Renal cortical epithelial cell (primary cell): Measurements from ENCODE around the gene HSPA2. TPM values are rescaled to one million over a fixed set of nuclear protein-coding genes. Genes with fewer than 3 reads are reported as not detected.
A peak's percentile ranks its signal among the peaks of the same experiment; 100 is the strongest.
"Not testable (repeated sequence)": the region's sequence is repeated elsewhere in the genome, so short reads cannot be mapped to it uniquely, and the experiment has no call there.

Experiments used
- DNase-seq: peaks from one replicate; pipeline ENCODE4 v3.0.0-alpha.2; 2011; ENCODE audit warnings: low read depth
- total RNA-seq: library from RNA; depleted of rRNA; stranded (reverse); fragments of >200 nt; gene quantifications from 2 replicates; pipeline ENCODE4 v1.2.3, GENCODE V29; 2014

The HSPA2 gene
- total RNA-seq, 1 donor from 2014 or later, result 44.2 TPM

DNA sequence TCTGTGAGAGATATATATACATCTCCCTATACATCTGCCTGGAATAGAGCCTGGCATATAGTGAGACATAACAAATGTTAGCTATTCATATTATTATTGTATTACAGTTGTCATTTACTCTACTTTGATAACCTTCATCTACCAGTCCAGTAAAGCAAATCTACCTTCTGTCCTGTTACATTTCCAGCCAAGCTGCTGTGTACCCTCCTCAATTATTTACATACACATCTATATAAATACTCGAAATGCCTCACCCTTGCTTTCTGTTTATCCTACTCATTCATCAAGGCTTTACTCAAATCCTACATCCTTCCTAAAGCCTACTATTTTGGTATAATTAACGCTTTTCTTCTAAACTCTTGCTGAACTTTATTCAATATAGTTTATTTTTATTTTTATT is 27.3 kb upstream of the HSPA2 start:
- DNase-seq, result no peak

DNA sequence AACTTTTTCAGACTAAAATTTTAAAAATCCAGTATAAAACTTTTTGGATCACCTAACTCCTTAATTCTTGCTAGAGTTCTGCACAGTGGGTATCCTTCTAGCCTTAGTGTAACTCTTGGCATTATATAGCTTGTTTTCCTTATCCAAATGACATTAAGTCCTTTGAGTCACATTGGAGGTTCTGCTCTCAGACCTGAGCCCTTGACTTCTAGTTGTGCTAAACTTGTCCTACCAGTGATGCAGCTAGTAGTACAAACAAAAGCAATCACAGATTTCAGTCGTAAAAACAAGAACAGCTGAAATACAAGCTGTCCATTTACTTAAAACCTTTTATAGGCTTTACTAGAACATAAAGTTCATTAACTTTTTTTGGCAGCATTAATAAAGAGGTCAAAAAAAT is 25.5 kb upstream of the HSPA2 start:
- peak; percentile 27 for DNase-seq

DNA sequence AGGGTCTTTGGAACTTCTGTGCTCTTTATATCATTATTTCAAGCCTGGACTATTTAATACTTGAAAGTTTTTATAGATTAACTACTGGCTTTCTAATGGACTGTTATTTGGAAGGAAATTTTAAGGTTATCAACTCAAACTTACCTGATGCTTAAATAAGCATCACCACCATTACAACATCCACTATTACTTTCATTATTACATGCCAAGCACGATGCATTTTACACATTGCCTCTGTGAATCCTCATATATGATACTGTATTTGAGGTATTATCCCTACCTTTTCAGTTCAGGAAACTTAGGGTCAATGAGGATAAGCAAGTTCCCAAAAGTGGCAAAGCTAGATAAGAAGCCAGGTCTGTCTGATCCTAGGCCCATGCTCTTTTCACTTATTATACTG is 23.6 kb upstream of the HSPA2 start:
- no peak for DNase-seq

DNA sequence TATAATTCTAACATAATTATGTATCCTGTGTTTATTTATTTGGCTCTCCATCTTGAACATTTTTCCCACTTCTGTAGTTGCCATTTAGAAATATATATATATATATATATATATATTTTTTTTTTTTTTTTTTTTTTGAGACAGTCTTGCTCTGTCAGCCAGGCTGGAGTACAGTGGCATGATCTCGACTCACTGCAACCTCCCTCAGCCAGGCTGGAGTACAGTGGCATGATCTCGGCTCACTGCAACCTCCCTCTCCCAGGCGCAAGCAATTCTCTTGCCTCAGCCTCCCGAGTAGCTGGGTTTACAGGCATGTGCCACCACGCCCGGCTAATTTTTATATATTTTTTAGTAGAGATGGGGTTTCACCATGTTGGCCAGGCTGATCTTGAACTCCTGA is 22.9 kb upstream of the HSPA2 start:
- not testable (repeated sequence) for DNase-seq

DNA sequence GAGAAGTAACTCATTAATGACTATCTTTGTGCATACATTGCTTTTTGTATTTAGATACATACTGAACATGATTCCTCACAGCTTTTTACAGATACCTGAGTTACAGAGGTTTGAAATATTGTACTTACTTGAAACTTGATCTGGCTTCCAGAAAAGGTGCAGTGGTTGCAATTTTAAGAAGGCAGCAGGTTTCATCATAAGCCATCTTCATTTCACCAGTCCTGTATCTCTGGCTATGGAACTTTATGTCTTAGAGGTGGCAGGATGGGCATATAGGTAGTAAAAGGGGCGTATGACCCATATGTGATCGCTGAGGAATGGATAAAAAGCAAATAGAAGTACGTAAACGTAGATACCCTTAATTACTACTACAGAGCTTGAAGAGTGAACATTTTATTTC is 22.3 kb upstream of the HSPA2 start:
- no peak for DNase-seq

DNA sequence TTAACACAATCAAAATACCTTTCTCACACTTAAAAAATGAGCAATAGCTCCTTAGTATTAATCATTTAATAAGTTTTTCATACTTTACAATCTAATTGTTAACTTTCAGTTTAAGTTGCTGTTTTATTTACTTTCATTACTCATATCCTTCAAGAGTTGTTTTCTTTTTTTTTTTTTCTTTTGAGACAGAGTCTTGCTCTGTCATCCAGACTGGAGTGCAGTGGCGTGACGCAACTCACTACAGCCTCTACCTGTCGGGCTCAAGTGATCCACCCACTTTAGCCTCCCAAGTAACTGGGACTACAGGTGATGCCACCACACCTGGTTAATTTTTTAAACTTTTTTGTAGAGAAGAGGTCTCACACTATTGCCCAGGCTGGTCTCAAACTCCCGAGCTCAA is 19.8 kb upstream of the HSPA2 start:
- peak; percentile 38 for DNase-seq

DNA sequence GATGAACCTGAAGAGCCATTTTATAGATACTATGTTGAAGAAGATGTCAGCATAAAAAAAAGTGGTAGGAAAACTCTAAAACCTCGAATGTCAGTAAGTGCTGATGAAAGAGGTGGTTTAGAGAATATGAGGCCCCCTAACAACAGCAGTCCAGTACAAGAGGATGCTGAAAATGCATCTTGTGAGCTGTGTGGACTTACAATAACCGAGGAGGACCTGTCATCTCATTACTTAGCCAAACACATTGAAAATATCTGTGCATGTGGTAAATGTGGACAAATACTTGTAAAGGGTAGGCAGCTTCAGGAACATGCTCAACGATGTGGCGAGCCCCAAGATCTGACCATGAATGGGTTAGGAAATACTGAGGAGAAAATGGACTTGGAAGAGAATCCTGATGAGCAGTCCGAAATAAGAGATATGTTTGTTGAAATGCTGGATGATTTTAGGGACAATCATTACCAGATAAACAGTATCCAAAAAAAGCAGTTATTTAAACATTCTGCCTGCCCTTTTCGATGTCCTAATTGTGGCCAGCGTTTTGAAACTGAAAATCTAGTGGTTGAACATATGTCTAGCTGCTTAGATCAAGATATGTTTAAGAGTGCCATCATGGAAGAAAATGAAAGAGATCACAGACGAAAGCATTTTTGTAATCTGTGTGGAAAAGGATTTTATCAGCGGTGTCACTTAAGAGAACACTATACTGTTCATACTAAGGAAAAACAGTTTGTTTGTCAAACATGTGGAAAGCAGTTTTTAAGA is 17.8 kb upstream of the HSPA2 start:
- DNase-seq, result no peak

DNA sequence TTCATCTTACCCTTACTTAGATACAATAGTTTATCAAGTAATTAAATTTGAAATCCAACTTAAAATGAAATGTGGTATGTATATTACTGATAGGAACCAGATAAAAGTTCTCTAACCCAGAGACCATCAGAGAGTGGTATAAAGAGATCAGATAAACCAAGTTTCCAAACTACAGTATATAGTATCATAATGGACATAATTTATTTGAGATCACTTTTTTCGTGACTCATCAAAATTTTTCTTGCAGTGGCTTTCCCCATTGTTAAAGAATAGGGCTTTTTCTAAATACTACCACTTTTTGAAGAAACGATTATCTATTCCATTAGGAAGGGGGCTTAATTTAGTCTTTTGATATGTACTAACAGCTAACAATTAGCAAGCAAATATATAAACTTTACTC is 15.2 kb upstream of the HSPA2 start:
- no peak for DNase-seq

DNA sequence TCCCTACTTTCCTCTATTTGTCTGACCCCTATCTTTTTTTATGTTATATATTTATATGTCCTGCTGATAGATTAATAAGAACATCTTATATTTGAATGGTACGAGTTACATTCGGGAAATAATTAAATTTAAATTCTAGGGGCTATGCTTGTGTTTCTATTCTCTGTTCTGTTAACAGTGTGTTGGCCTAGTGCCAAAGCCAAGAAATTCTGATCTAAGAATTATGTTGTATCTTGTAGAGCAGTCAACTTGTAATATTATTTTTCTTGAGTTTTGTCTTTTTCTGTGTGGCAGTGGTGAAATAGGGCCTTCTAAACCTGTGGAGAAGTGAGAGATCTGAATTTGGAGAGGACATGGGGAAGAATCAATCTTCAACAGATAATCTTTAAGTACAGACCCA is 9.0 kb upstream of the HSPA2 start:
- DNase-seq, result no peak

DNA sequence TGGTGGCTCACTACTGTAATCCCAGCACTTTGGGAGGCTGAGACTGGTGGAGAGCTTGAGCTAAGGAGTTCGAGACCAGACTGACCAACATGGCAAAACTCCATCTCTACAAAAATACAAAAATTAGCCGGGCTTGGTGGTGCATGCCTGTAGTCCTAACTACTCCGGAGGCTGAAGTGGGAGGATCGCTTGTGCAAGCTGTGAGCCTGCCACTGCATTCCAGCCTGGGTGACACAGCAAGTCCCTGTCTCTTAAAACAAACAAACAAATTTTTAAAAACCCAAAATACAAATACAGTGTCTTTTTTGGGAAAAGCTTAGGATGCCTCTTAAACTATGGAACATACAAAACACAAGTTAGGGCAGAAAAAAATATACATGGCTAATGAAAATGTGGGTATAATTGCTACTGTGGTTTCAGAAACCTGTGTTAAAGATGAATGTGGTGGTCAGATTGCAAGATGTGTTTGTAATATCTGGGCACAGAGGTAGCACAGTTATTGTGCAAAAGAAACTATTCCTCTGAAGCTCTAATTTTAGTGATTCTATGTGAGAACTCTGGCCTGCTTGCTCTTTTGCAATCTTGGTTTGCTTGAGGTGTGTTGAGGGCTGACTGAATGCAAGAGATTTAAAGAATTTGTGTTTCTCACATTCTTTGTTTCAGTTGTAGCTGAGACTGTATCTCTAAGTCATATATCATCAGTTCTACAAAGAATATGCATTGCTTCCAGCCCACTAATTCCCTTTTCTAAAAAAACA is 3.9 kb upstream of the HSPA2 start:
- DNase-seq, result peak; percentile 87

DNA sequence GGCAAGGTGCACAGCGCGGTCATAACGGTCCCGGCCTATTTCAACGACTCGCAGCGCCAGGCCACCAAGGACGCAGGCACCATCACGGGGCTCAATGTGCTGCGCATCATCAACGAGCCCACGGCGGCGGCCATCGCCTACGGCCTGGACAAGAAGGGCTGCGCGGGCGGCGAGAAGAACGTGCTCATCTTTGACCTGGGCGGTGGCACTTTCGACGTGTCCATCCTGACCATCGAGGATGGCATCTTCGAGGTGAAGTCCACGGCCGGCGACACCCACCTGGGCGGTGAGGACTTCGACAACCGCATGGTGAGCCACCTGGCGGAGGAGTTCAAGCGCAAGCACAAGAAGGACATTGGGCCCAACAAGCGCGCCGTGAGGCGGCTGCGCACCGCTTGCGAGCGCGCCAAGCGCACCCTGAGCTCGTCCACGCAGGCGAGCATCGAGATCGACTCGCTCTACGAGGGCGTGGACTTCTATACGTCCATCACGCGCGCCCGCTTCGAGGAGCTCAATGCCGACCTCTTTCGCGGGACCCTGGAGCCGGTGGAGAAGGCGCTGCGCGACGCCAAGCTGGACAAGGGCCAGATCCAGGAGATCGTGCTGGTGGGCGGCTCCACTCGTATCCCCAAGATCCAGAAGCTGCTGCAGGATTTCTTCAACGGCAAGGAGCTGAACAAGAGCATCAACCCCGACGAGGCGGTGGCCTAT is 875 bp downstream of the HSPA2 start:
- DNase-seq, result no peak

DNA sequence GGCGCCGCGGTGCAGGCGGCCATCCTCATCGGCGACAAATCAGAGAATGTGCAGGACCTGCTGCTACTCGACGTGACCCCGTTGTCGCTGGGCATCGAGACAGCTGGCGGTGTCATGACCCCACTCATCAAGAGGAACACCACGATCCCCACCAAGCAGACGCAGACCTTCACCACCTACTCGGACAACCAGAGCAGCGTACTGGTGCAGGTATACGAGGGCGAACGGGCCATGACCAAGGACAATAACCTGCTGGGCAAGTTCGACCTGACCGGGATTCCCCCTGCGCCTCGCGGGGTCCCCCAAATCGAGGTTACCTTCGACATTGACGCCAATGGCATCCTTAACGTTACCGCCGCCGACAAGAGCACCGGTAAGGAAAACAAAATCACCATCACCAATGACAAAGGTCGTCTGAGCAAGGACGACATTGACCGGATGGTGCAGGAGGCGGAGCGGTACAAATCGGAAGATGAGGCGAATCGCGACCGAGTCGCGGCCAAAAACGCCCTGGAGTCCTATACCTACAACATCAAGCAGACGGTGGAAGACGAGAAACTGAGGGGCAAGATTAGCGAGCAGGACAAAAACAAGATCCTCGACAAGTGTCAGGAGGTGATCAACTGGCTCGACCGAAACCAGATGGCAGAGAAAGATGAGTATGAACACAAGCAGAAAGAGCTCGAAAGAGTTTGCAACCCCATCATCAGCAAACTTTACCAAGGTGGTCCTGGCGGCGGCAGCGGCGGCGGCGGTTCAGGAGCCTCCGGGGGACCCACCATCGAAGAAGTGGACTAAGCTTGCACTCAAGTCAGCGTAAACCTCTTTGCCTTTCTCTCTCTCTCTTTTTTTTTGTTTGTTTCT is 1.7 kb downstream of the HSPA2 start:
- no peak for DNase-seq

DNA sequence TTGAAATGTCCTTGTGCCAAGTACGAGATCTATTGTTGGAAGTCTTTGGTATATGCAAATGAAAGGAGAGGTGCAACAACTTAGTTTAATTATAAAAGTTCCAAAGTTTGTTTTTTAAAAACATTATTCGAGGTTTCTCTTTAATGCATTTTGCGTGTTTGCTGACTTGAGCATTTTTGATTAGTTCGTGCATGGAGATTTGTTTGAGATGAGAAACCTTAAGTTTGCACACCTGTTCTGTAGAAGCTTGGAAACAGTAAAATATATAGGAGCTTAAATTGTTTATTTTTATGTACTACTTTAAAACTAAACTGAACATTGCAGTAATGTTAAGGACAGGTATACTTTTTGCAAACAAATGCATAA is 2.3 kb downstream of the HSPA2 start:
- no peak for DNase-seq

DNA sequence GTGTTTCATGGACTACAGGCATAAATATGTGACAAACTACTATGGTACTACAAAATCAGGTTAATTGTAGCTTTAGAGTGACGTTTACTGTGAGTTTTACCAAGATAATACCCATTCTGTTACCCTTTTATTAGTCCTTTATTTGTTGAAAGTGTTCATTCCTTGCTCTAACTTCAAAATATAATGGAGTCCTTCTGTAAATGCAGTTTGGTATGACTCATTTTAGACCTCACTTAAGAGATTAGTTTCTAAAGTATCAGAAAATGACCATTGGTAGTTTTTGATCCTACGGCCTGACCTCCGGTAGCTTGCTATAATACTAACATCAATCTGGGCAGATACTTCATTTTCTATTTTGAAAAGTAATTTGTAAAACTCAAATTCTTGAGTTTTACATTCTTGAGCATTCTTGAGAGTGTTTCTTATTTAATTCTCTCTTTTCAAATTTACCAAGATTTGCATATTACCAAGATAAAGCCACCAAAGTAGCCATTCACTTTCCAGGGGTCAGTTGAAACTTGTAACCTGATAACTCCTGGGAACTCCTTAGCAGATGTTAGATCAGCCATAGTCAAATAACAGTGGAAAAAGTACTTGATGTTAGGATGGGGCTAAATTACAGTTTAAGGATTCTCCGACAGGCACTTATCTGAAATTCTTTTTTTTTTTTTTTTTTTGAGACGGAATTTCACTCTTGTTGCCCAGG is 4.2 kb downstream of the HSPA2 start:
- no peak for DNase-seq

DNA sequence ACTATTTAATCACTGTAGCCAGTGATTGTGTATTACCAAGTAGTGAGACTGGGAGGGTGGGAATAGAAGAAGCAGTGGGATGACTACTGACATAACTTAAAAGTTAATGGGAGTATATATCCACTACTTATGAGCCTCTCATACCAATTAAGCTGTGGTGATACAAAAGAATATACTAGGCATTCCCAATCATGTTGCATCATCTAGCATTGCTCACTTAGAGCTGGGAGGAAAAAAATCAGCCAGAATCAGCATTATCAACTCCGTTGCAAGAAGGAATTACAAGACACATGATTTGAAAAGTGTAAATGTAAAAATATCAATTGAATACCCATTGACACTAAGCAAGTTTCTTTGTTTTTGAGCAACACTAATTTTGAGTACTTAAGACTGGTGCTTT is 8.5 kb downstream of the HSPA2 start:
- DNase-seq, result no peak

DNA sequence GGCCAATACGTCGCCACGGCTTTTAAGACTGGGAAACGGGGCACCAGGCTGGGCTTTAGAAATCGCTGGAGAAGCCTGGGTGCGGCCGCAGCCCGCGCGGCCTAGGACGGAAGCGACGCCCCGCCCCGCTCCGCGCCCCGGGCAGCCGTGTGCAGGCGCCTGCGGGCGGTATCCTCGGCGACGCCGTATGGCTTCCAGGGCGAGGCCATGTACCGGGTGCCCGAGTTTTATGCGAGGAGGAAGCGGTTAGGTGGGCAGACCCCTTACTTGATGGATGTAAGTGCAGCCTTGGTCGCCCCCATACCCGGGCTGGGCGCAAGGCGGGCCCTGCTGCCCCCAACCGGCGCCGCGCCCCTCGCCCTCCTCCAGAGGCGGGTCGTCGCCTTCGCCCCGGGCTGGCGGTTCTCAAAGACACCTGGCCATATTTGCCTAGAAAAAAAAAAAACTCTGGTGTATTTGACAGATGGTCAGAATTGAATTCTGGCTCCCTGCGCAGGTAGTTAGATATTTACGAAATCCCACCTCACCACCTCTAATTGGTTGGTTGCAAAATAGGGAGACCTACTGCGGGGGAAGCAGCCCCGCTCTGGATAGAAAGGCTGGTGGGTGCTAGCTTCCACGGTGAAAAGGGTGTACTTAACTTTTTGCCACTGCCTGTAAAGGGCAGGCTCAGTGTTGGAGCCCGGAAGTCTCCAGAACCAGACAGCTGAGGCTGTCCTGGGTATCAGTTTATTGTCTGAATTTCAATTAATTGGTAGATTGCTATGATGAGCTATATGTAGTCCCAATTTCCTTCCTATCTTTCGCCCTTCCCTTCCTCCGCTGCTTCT is 9.5 kb downstream of the HSPA2 start, which contains the start of gene PPP1R36:
TSS of gene PPP1R36 (plus strand) at position 171 of the 830 bp plus-strand sequence. CDS start at position 208, 37 bp downstream.
- no peak for DNase-seq

DNA sequence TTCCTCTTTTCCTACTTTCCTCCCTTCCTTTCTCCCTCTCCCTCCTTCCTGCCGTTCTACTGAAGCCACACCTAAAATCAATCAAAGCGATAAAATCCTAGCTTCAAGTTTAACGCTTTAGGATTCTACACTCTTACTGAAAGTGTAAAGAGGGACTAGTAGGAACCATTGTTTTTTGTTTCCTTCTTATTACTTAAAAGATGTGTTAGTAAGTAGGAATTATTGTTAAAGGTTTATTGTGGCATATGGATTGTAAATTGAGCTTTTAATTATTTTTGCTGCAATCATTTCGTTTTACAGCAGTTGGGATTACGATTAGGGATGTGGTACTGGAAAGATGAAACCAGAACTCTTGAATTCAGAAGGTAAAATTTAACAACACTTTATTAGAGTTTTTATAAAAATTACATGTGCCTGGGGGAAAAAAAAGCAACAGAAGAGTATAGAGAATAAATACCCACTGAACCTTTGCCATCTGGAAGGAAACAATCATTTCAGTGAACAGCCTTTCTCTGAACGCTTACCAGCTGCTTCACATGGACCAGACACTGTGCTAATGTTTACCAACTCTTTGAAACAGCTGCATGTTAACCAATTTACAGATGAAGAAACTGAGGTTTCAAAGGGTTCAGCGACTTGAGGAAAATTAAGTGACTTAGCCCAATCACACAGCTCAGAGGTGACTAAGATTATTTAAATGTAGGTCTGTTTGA is 10.2 kb downstream of the HSPA2 start:
- no peak for DNase-seq

DNA sequence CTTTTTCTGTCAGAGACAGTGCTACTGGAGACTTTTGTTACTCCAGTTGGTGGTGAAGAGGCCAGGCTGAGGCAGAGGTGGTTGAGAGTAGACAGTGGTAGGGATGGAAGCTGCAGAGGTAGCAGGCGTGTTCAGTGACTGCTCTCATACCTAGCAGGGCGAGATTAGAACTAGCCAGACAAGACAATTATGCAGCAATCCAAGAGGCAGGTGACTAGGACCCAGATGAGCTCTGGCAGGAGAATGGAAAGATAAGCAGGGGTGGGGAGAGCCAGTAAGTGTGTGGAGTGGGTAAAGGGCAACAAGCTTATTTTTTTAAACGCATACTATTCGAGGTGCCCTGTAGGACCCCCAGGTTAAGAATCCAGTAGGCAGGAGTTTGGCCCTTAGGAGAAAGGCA is 14.0 kb downstream of the HSPA2 start:
- DNase-seq, result no peak

DNA sequence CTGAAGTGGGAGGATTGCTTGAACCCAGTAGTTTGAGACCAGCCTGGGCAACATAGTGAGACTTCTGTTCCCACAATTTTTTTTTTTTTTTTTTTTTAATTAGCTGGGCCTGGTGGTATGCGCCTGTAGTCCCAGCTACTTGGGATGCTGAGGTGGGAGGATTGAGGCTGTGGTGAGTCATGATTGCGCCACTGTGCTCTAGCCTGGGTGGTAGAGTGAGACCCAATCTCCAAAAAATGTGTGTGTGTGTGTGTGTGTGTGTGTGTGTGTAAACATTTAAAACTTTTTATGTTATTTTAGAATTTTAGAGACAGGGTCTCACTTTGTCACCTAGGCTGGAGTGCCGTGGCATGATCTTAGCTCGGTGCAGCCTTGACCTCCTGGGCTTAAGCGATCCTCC is 16.0 kb downstream of the HSPA2 start:
- DNase-seq, result peak; percentile 58

DNA sequence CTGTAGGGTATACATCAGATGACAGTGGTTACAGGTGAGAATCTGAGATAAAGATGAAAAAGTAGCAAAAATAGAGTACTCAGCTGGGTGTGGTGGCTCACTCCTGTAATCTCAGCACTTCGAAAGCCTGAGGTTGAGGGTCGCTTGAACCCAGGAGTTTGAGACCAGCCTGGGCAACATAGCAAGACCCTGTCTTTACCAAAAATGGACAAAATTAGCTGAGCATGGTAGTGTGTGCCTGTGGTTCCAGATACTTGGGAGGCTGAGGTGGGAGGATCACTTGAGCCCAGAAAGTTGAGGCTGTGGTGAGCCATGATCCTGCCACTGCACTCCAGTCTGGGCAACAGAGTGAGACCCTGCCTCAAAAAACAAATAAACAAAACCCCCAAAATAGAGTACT is 17.7 kb downstream of the HSPA2 start:
- DNase-seq, result not testable (repeated sequence)
